Measurements from ENCODE around the gene COA3. TPM values are rescaled to one million over a fixed set of nuclear protein-coding genes. Genes with fewer than 3 reads are reported as not detected.

COA3 gene
- total and polyA plus RNA-seq, 2 donors (not counting 1 experiment from before 2014, with no cell fraction given): 18.5 to 32.1 TPM

DNA sequence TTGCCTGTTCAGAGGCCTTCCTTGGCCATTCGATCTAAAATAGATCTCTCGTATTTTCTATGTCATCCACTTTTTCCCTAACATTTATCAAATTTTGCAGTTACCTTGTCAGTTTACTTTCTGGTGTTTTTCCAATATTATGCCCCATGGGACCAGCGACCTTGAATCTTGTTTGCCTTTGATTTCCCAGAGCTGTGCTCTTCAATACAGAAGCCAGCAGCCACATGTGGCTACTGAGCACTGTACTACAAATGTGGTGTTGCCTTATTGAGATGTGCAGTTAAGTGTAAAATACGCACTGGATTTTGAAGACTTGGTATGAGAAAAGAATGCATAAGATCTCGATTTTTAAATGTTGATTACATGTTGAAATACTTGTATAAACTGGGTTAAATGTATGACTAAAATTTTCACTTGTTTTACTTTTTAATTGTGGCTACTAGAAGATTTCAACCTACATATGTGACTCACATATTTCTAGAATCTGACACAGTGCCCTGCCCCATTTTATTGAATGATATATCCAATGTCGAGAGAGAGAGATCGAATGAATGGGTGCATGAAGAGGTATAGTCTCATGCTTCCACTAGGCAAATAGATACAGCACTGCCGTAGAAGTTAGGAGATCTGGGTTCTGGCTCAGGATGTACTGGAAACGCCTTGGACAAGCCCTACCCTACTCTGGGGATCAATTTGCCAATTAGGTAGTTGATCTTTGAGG lies 33.9 kb upstream of the COA3 start:
- peak overlapping the region; percentile 98 for H3K27ac Mint-ChIP-seq
- ATAC-seq (ENCODE audit: low read depth): peak; percentile 8
- intact Hi-C loops (cut with micrococcal nuclease): no loop called here
- CTCF ChIA-PET: interaction anchor here (0.9 to 2.4 kb wide), 5 partner anchors 8 to 166 kb away, joined by 3 to 28 read pairs (median 4); partner anchors contain the start of genes BECN1 and RPL27
- no peak for DNase-seq
- Histone ChIP-seq H4K20me1 (ENCODE audit: control insufficient read depth, insufficient read depth, low read length, poor library complexity, severe bottlenecking) (no peaks in the 10 kb centered on the region), H3K4me3 (ENCODE audit: control extremely low read depth in 1 of 5, extremely low read depth in 1 of 5, insufficient read depth in 1 of 5, low read depth in 2 of 5, low read length in 4 of 5) (peak overlapping the region; percentile 88 to 99 (median 92)), H3K27ac (ENCODE audit: low read length in 2 of 2) (peak overlapping the region; percentile 84 to 94), H3K4me1 (ENCODE audit: control insufficient read depth in 2 of 2, insufficient read depth in 2 of 2, low read length in 2 of 2) (peaks cover 12 to 20% of the 10 kb centered on the region in 2 donors), H3K9me3 (ENCODE audit: control extremely low read depth in 1 of 3, control insufficient read depth in 2 of 3, insufficient read depth in 1 of 3, low read length in 2 of 3) (no peaks in the 10 kb centered on the region), H2AFZ (ENCODE audit: insufficient read depth, low read depth, low read length, poor library complexity, severe bottlenecking) (peak overlapping the region; percentile 98), H3K27me3 (replicated peaks in 1 of 4; ENCODE audit: control extremely low read depth in 1 of 4, control insufficient read depth in 3 of 4, insufficient read depth in 4 of 4, low read length in 3 of 4) (no peaks in the 10 kb centered on the region), H3K9ac (ENCODE audit: low read length) (peak overlapping the region; percentile 93), H3K79me2 (ENCODE audit: control insufficient read depth, insufficient read depth, low read length) (peaks cover 46% of the 10 kb centered on the region), H3K36me3 (replicated peaks in 1 of 2; ENCODE audit: control extremely low read depth in 1 of 2, control insufficient read depth in 1 of 2, extremely low read depth in 1 of 2, insufficient read depth in 2 of 2, low read length in 1 of 2) (peaks cover 3 to 21% of the 10 kb centered on the region in 2 experiments), H3K4me2 (replicated peaks; ENCODE audit: low read depth, low read length, poor library complexity, severe bottlenecking) (peak overlapping the region; percentile 91)
- no peaks in the 10 kb centered on the region for H3K27me3 Mint-ChIP-seq
- H3K9me3 Mint-ChIP-seq (ENCODE audit: insufficient read depth): no peaks in the 10 kb centered on the region
- POLR2A ChIA-PET: interaction anchor here (0.6 to 1.8 kb wide), 4 partner anchors 8 to 255 kb away, joined by 3 to 16 read pairs (median 5); partner anchors contain the start of genes BECN1, PSMC3IP and RPL27
- 61% methylated on average over 6 of the region's 9 CpGs for WGBS (ENCODE audit: insufficient coverage)
- TF ChIP-seq, protein P1, sequence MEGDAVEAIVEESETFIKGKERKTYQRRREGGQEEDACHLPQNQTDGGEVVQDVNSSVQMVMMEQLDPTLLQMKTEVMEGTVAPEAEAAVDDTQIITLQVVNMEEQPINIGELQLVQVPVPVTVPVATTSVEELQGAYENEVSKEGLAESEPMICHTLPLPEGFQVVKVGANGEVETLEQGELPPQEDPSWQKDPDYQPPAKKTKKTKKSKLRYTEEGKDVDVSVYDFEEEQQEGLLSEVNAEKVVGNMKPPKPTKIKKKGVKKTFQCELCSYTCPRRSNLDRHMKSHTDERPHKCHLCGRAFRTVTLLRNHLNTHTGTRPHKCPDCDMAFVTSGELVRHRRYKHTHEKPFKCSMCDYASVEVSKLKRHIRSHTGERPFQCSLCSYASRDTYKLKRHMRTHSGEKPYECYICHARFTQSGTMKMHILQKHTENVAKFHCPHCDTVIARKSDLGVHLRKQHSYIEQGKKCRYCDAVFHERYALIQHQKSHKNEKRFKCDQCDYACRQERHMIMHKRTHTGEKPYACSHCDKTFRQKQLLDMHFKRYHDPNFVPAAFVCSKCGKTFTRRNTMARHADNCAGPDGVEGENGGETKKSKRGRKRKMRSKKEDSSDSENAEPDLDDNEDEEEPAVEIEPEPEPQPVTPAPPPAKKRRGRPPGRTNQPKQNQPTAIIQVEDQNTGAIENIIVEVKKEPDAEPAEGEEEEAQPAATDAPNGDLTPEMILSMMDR (IDR thresholded peaks at IDR 0.05): no peak
- no peak for TF ChIP-seq EZH2 (IDR thresholded peaks at IDR 0.05; ENCODE audit: borderline replicate concordance, insufficient read depth, low read depth, low read length, poor library complexity, severe bottlenecking)
- H3K4me3 Mint-ChIP-seq: peak overlapping the region; percentile 98
- H3K4me1 Mint-ChIP-seq: peaks cover 24% of the 10 kb centered on the region

DNA sequence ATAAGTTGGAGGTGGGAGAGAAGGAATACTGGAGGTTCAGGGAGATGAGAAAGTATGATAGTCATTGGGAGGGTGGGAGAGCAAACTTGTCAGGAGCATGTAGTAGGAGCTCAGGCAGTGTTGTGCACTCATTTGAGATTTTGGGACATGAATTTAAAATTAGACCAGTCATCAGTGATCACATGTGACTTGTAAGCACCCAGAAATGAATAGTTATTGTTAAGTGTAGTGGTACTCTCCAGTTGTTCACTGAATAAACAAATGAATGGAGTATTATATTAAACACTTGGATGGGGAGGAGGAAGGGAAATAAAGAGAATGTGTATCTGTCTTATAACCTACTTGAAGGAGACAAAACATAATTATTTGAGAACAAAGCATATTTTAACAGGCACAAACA lies 32.5 kb upstream of the COA3 start:
- peaks cover 24% of the 10 kb centered on the region for H3K4me1 Mint-ChIP-seq
- Histone ChIP-seq H3K9me3 (ENCODE audit: control extremely low read depth in 1 of 3, control insufficient read depth in 2 of 3, insufficient read depth in 1 of 3, low read length in 2 of 3) (no peaks in the 10 kb centered on the region), H3K4me2 (replicated peaks; ENCODE audit: low read depth, low read length, poor library complexity, severe bottlenecking) (no peak overlapping the region), H3K4me3 (ENCODE audit: control extremely low read depth in 1 of 5, extremely low read depth in 1 of 5, insufficient read depth in 1 of 5, low read depth in 2 of 5, low read length in 4 of 5) (no peak overlapping the region), H3K79me2 (ENCODE audit: control insufficient read depth, insufficient read depth, low read length) (peaks cover 39% of the 10 kb centered on the region), H3K9ac (ENCODE audit: low read length) (no peak overlapping the region), H3K36me3 (replicated peaks in 1 of 2; ENCODE audit: control extremely low read depth in 1 of 2, control insufficient read depth in 1 of 2, extremely low read depth in 1 of 2, insufficient read depth in 2 of 2, low read length in 1 of 2) (peaks cover 2 to 9% of the 10 kb centered on the region in 2 experiments), H4K20me1 (ENCODE audit: control insufficient read depth, insufficient read depth, low read length, poor library complexity, severe bottlenecking) (no peaks in the 10 kb centered on the region), H3K27ac (ENCODE audit: low read length in 2 of 2) (no peak overlapping the region), H2AFZ (ENCODE audit: insufficient read depth, low read depth, low read length, poor library complexity, severe bottlenecking) (no peak overlapping the region), H3K27me3 (replicated peaks in 1 of 4; ENCODE audit: control extremely low read depth in 1 of 4, control insufficient read depth in 3 of 4, insufficient read depth in 4 of 4, low read length in 3 of 4) (no peaks in the 10 kb centered on the region), H3K4me1 (ENCODE audit: control insufficient read depth in 2 of 2, insufficient read depth in 2 of 2, low read length in 2 of 2) (peaks cover 12 to 20% of the 10 kb centered on the region in 2 donors)
- H3K27me3 Mint-ChIP-seq: no peaks in the 10 kb centered on the region
- DNase-seq (no peak), ATAC-seq (ENCODE audit: low read depth) (no peak)
- H3K9me3 Mint-ChIP-seq (ENCODE audit: insufficient read depth): no peaks in the 10 kb centered on the region
- CTCF ChIA-PET: interaction anchor here (1.8 kb wide), 1 partner anchor 167 kb away, joined by 4 read pairs; the partner anchor contains the start of gene RPL27
- H3K27ac Mint-ChIP-seq: no peak overlapping the region
- POLR2A ChIA-PET: interaction anchor here (0.6 kb wide), 1 partner anchor 85 kb away, joined by 3 read pairs; no protein-coding TSS in a partner anchor
- TF ChIP-seq, protein P1 (IDR thresholded peaks at IDR 0.05): no peak
- no peak for TF ChIP-seq EZH2 (IDR thresholded peaks at IDR 0.05; ENCODE audit: borderline replicate concordance, insufficient read depth, low read depth, low read length, poor library complexity, severe bottlenecking)
- intact Hi-C loops (cut with micrococcal nuclease): no loop called here
- peak overlapping the region; percentile 32 for H3K4me3 Mint-ChIP-seq
